GM13977 (cell line): Measurements from ENCODE around the gene TBL1X.

Experiments
- DNase-seq: peaks from one replicate; pipeline ENCODE4 v3.0.0; 2012; ENCODE audit warnings: low spot score
- in situ Hi-C: fragments of 300-500 bp; cut with MboI; formaldehyde crosslinking; loops from one replicate; pipeline ENCODE4 v1.12.0; 2022; ENCODE audit warnings: low sequenced_read_pairs, low pct_unique_long_range_greater_than_20kb, mixed read lengths, inconsistent platforms; ENCODE audit not compliant: unreplicated experiment
- TF ChIP-seq, protein P1 (sequence below): IDR thresholded peaks from 2 replicates; pipeline ENCODE4 v1.5.1; 2012; ENCODE audit warnings: mild to moderate bottlenecking, control low read depth; ENCODE audit not compliant: insufficient read depth; ENCODE audit errors: extremely low read depth, missing control alignments

TBL1X gene

DNA sequence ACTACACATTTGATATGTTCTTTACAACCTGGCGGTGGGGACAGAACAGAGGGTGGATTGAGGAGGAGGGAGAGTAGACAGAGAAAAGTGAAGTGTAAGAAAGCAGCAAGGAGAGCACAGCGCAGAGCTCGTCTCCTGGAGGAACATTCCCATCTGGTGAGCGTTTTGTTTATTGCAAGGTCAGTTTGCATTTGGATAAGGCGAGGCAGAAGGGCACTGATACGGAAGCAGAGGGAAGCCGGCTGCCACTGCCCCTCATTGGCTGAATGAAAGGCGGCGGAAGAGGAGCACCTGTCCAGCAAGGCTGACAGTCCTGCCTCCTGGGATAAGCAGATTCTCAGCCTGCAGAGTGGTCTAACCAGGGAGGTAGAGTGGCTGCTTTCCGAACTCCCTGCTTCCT is 217.6 kb downstream of the TBL1X start:
- DNase-seq, result no peak
- TF ChIP-seq, protein P1, sequence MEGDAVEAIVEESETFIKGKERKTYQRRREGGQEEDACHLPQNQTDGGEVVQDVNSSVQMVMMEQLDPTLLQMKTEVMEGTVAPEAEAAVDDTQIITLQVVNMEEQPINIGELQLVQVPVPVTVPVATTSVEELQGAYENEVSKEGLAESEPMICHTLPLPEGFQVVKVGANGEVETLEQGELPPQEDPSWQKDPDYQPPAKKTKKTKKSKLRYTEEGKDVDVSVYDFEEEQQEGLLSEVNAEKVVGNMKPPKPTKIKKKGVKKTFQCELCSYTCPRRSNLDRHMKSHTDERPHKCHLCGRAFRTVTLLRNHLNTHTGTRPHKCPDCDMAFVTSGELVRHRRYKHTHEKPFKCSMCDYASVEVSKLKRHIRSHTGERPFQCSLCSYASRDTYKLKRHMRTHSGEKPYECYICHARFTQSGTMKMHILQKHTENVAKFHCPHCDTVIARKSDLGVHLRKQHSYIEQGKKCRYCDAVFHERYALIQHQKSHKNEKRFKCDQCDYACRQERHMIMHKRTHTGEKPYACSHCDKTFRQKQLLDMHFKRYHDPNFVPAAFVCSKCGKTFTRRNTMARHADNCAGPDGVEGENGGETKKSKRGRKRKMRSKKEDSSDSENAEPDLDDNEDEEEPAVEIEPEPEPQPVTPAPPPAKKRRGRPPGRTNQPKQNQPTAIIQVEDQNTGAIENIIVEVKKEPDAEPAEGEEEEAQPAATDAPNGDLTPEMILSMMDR, result no peak
- in situ Hi-C loops, result loop anchor here (25.0 kb wide), 3 partner anchors 220 to 720 kb away; partner anchors contain the start of gene TBL1X

- in situ Hi-C loops, result loop anchor here (25.0 kb wide), 3 partner anchors 221 to 721 kb away; partner anchors contain the start of gene TBL1X
- TF ChIP-seq, protein P1, result no peak
- no peak for DNase-seq
Observed at GRCh38 chrX:9682861-9683260, 218.0 kb downstream of the TBL1X start.

- in situ Hi-C loops, result loop anchor here (25.0 kb wide), 3 partner anchors 221 to 721 kb away; partner anchors contain the start of gene TBL1X
- no peak for DNase-seq
- TF ChIP-seq, protein P1, result no peak
Observed at GRCh38 chrX:9683350-9683749, 218.5 kb downstream of the TBL1X start.

DNA sequence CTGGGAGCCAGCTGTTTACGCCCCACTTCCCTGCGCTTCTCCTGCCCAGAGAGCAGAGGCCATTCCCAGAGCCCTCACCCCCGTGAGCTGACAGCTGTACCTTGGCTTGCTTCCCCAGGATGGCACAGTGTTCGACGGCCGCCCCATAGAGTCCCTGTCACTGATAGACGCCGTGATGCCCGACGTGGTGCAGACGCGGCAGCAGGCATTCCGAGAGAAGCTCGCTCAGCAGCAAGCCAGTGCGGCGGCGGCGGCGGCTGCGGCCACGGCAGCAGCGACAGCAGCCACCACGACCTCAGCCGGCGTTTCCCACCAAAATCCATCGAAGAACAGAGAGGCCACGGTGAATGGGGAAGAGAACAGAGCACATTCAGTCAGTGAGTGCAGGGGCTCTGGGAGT is 223.0 kb downstream of the TBL1X start:
- in situ Hi-C loops, result loop anchor here (25.0 kb wide), 3 partner anchors 226 to 726 kb away; partner anchors contain the start of gene TBL1X

DNA sequence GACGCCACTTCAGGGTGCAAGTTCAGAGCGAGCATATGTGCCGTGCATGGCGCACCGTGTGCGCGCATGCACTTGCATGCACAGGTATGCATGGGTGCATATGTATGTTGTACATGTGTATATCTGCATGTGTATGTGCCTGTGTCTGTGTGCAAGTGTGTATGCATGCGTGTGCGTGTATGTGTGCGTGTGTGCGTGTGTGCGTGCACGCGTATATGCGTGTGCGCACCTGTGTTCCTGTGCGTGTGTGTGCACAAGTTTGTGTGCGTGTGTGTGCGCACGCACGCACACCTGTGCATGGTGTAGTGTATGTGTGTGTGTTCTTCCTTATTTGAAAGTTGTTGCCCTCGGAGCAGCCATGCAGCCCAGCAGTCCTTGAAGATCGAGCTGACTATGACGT is 224.0 kb downstream of the TBL1X start:
- in situ Hi-C loops, result loop anchor here (25.0 kb wide), 3 partner anchors 227 to 727 kb away; partner anchors contain the start of gene TBL1X
- DNase-seq, result no peak
- TF ChIP-seq, protein P1, result no peak

More for the DNA sequence above, 223.0 kb downstream of the TBL1X start:
- TF ChIP-seq, protein P1, result no peak
- no peak for DNase-seq

DNA sequence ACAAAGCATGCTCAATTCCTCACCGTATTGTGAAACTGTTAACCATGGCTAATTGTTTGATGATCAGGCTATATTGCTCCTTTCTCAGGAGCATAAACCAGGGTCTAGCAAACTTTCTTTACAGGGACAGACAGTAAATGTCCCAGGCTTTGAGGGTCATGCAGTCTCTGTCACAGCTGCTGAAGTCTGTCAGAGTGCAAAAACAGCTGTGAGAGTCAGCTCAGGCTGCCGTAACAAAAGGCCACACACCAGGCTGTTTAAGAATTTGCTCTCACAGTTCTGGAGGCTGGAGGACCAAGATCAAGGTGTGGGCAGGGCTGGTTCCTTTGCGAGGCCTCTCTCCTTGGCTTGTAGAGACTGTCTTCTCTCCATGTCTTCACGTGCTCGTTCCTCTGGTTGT is 225.2 kb downstream of the TBL1X start:
- in situ Hi-C loops, result loop anchor here (25.0 kb wide), 3 partner anchors 228 to 728 kb away; partner anchors contain the start of gene TBL1X
- TF ChIP-seq, protein P1, result no peak
- DNase-seq, result no peak
